ENCODE measurements around the gene KIAA0930.

GRCh38 chr22:45276507-45277105 is 35.9 kb upstream of the KIAA0930 start:
- no peak for TF ChIP-seq POLR2A (IDR thresholded peaks at IDR 0.05; ENCODE audit: low read length)
- no peak for TF ChIP-seq GATA1 (IDR thresholded peaks at IDR 0.05; ENCODE audit: low read depth, low read length)

All from erythroblast (primary cell).